H9 (cell line): ENCODE data around the gene WNT7B. TPM values are rescaled to one million over a fixed set of nuclear protein-coding genes. Genes with fewer than 3 reads are reported as not detected.

Experiments
- DNase-seq: peaks from one replicate; pipeline ENCODE4 v3.0.0-alpha.2; 2017
- H2AFZ ChIP-seq: one replicate; pipeline ENCODE4 v1.6.1; 2013; ENCODE audit warnings: mild to moderate bottlenecking, low read length, control low read depth, moderate library complexity
- H2AK5ac ChIP-seq: 2 replicates; pipeline ENCODE4 v1.6.1; 2013; ENCODE audit warnings: low read length, control low read depth, mixed read lengths; ENCODE audit not compliant: insufficient read length
- H2BK120ac ChIP-seq: one replicate; pipeline ENCODE4 v1.6.1; 2013; ENCODE audit warnings: low read depth, mild to moderate bottlenecking, low read length, control low read depth, inconsistent platforms; ENCODE audit not compliant: poor library complexity, severe bottlenecking
- H2BK12ac ChIP-seq: 2 replicates; pipeline ENCODE4 v1.6.1; 2013; ENCODE audit warnings: low read length, control low read depth, mixed read lengths, low read depth; ENCODE audit not compliant: insufficient read length
- H2BK15ac ChIP-seq: 2 replicates; pipeline ENCODE4 v1.6.1; 2013; ENCODE audit warnings: low read depth, low read length, control low read depth
- H2BK20ac ChIP-seq: one replicate; pipeline ENCODE4 v1.6.1; 2013; ENCODE audit warnings: low read depth, mild to moderate bottlenecking, low read length, control low read depth, inconsistent platforms; ENCODE audit not compliant: poor library complexity, severe bottlenecking
- H2BK5ac ChIP-seq: 2 replicates; pipeline ENCODE4 v1.6.1; 2013; ENCODE audit warnings: low read length, control low read depth, mixed read lengths; ENCODE audit not compliant: insufficient read length
- H3K14ac ChIP-seq: 2 replicates; pipeline ENCODE4 v1.6.1; 2013; ENCODE audit warnings: low read length, control low read depth; ENCODE audit not compliant: insufficient read depth
- H3K18ac ChIP-seq: 2 replicates; pipeline ENCODE4 v1.6.1; 2013; ENCODE audit warnings: low read depth, mild to moderate bottlenecking, mixed read lengths, low read length, control low read depth; ENCODE audit not compliant: insufficient read length
- H3K23ac ChIP-seq: 2 replicates; pipeline ENCODE4 v1.6.1; 2013; ENCODE audit warnings: low read length, control low read depth, mixed read lengths, low read depth; ENCODE audit not compliant: insufficient read length
- H3K23me2 ChIP-seq: 2 replicates; pipeline ENCODE4 v1.6.1; 2013; ENCODE audit warnings: low read depth, mild to moderate bottlenecking, mixed read lengths, low read length, control low read depth; ENCODE audit not compliant: insufficient read length, poor library complexity, severe bottlenecking
- H3K27ac ChIP-seq: 2 replicates; pipeline ENCODE4 v1.5.1; 2013; ENCODE audit warnings: low read length, control low read depth, mixed read lengths, low read depth; ENCODE audit not compliant: insufficient read length
- H3K27me3 ChIP-seq: 2 replicates; pipeline ENCODE4 v1.6.1; 2013; ENCODE audit warnings: low read length, control low read depth, inconsistent platforms; ENCODE audit not compliant: insufficient read depth
- H3K4ac ChIP-seq: 2 replicates; pipeline ENCODE4 v1.6.1; 2013; ENCODE audit warnings: low read depth, mild to moderate bottlenecking, control low read depth, inconsistent platforms, low read length, moderate library complexity
- H3K4me1 ChIP-seq: 2 replicates; pipeline ENCODE4 v1.6.1; 2013; ENCODE audit warnings: low read length, control low read depth, inconsistent platforms; ENCODE audit not compliant: insufficient read depth
- H3K4me2 ChIP-seq: 2 replicates; pipeline ENCODE4 v1.6.1; 2013; ENCODE audit warnings: low read length, control low read depth, mixed read lengths; ENCODE audit not compliant: insufficient read length, insufficient read depth
- H3K56ac ChIP-seq: 2 replicates; pipeline ENCODE4 v1.6.1; 2013; ENCODE audit warnings: low read depth, mild to moderate bottlenecking, mixed read lengths, low read length, control low read depth; ENCODE audit not compliant: insufficient read length
- H3K79me1 ChIP-seq: 2 replicates; pipeline ENCODE4 v1.6.1; 2013; ENCODE audit warnings: low read depth, mild to moderate bottlenecking, moderate library complexity, low read length, control low read depth, inconsistent platforms; ENCODE audit not compliant: insufficient read depth, poor library complexity, severe bottlenecking
- H3K79me2 ChIP-seq: 2 replicates; pipeline ENCODE4 v1.6.1; 2013; ENCODE audit warnings: low read length, control low read depth, inconsistent platforms; ENCODE audit not compliant: insufficient read depth
- H3K9ac ChIP-seq: 2 replicates; pipeline ENCODE4 v1.6.1; 2013; ENCODE audit warnings: low read length, control low read depth, mixed read lengths; ENCODE audit not compliant: insufficient read length; ENCODE audit errors: extremely low read depth
- H3K9me3 ChIP-seq: one replicate; pipeline ENCODE4 v1.6.1; 2013; ENCODE audit warnings: low read depth, low read length, inconsistent platforms; ENCODE audit not compliant: control insufficient read depth
- H3T11ph ChIP-seq: one replicate; pipeline ENCODE4 v1.6.1; 2013; ENCODE audit warnings: mild to moderate bottlenecking, low read length, control low read depth, inconsistent platforms
- H4K20me1 ChIP-seq: one replicate; pipeline ENCODE4 v1.6.1; 2013; ENCODE audit not compliant: control insufficient read depth, insufficient read length, insufficient read depth
- H4K5ac ChIP-seq: 2 replicates; pipeline ENCODE4 v1.6.1; 2013; ENCODE audit warnings: low read depth, mild to moderate bottlenecking, mixed read lengths, low read length, control low read depth; ENCODE audit not compliant: insufficient read length
- H4K8ac ChIP-seq: replicated peaks from 2 replicates; pipeline ENCODE4 v1.6.1; 2013; ENCODE audit warnings: low read length, control low read depth, mixed read lengths, low read depth; ENCODE audit not compliant: insufficient read length
- H4K91ac ChIP-seq: 2 replicates; pipeline ENCODE4 v1.6.1; 2013; ENCODE audit warnings: low read depth, mild to moderate bottlenecking, moderate library complexity, mixed read lengths, low read length, control low read depth; ENCODE audit not compliant: insufficient read length
- H3K27ac Mint-ChIP-seq, 3 experiments: 2 replicates in 2 of 3; 3 replicates in 1 of 3; pipeline ENCODE4 v1.8.0; 2020 to 2021; ENCODE audit warnings: mixed read lengths in 3 of 3, mild to moderate bottlenecking in 1 of 3, moderate library complexity in 1 of 3
- H3K27me3 Mint-ChIP-seq: 2 replicates; pipeline ENCODE4 v1.8.0; 2021; ENCODE audit warnings: low read depth, mild to moderate bottlenecking, moderate library complexity, mixed read lengths
- H3K36me3 Mint-ChIP-seq, 3 experiments: 2 replicates in 2 of 3; 3 replicates in 1 of 3; pipeline ENCODE4 v1.8.0; 2020 to 2021; ENCODE audit warnings: low read depth in 3 of 3, mixed read lengths in 3 of 3; ENCODE audit not compliant: insufficient read depth in 1 of 3
- H3K4me1 Mint-ChIP-seq, 2 experiments: 2 replicates each; pipeline ENCODE4 v1.8.0; 2020; ENCODE audit warnings: mixed read lengths in 2 of 2
- H3K4me3 Mint-ChIP-seq, 2 experiments: 2 replicates in 1 of 2; 3 replicates in 1 of 2; pipeline ENCODE4 v1.8.0; 2020 to 2021; ENCODE audit warnings: mild to moderate bottlenecking in 2 of 2, mixed read lengths in 2 of 2, moderate library complexity in 1 of 2
- H3K9me3 Mint-ChIP-seq, 2 experiments: 2 replicates in 1 of 2; 3 replicates in 1 of 2; pipeline ENCODE4 v1.8.0; 2020; ENCODE audit warnings: mild to moderate bottlenecking in 2 of 2, mixed read lengths in 2 of 2, moderate library complexity in 1 of 2
- CTCF ChIP-seq: fragments of 200-600 bp; sonication (generic); conservative IDR thresholded peaks from 3 replicates; pipeline ENCODE4 v1.8.0; 2021; ENCODE audit warnings: antibody characterized with exemption, mild to moderate bottlenecking
- WGBS: extraction: QIAGEN DNeasy Blood & Tissue Kit; methylation state at CpG from one replicate; pipeline ENCODE4 v1.1.7; 2013; ENCODE audit warnings: missing lambda C conversion rate, low lambda C conversion rate, mixed read lengths; ENCODE audit not compliant: insufficient read length; ENCODE audit errors: extremely low coverage; 5-methylcytosine and 5-hydroxymethylcytosine counted together
- total RNA-seq: library from RNA; stranded (reverse); gene quantifications from 2 replicates; pipeline ENCODE4 v1.2.1, GENCODE V29; 2021

WNT7B gene
- total RNA-seq, 1 experiment from 2014 or later: 0.09 TPM

- Histone ChIP-seq H3K27me3 (no peaks in the 10 kb centered on the region; the same call in 1 of the 2 replicates), H3K4me2 (no peak overlapping the region), H3K27ac (no peak overlapping the region), H4K91ac (no peak overlapping the region), H4K8ac (no peak overlapping the region), H2BK12ac (no peak overlapping the region), H2AFZ (no peak overlapping the region), H2BK5ac (no peak overlapping the region), H3K79me1 (no peaks in the 10 kb centered on the region), H3K4me1 (0 out of 2 replicates have a peak, but pooled peaks cover 2% of the 10 kb centered on the region), H3K23me2 (no peaks in the 10 kb centered on the region), H3T11ph (no peak overlapping the region), H3K56ac (no peak overlapping the region), H2AK5ac (no peak overlapping the region), H3K14ac (no peak overlapping the region), H3K23ac (no peak overlapping the region), H2BK20ac (no peak overlapping the region), H3K18ac (no peak overlapping the region), H3K4ac (no peak overlapping the region), H4K5ac (no peak overlapping the region), H3K79me2 (no peaks in the 10 kb centered on the region), H4K20me1 (no peaks in the 10 kb centered on the region), H3K9ac (no peak overlapping the region), H3K9me3 (no peaks in the 10 kb centered on the region), H2BK15ac (no peak overlapping the region), H2BK120ac (no peak overlapping the region)
- WGBS: no CpG with 5 or more reads among the region's 1 CpG
- no peak for DNase-seq
- no peak overlapping the region for H3K4me3 Mint-ChIP-seq
- no peaks in the 10 kb centered on the region for H3K36me3 Mint-ChIP-seq
- no peak for TF ChIP-seq CTCF
- peak overlapping the region in 1 of 3 experiments; percentile 62; a peak in 2 of 7 replicates for H3K27ac Mint-ChIP-seq
- no peaks in the 10 kb centered on the region for H3K9me3 Mint-ChIP-seq
- H3K4me1 Mint-ChIP-seq: peaks cover 21 to 38% of the 10 kb centered on the region in 2 experiments
- H3K27me3 Mint-ChIP-seq: peaks cover 17% of the 10 kb centered on the region
Measured at GRCh38 chr22:45962434-45962718, 14.6 kb downstream of the WNT7B start.
